NB4 (cell line): ENCODE data around the gene MGLL.

Source experiments
- DNase-seq: peaks from one replicate; pipeline ENCODE4 v3.0.0; 2010; ENCODE audit warnings: low read depth
- H3K4me3 ChIP-seq: one replicate; pipeline ENCODE4 v1.5.1; 2011; ENCODE audit warnings: mild to moderate bottlenecking, low read depth, low read length, moderate library complexity
- CTCF ChIP-seq: IDR thresholded peaks from one replicate; pipeline ENCODE4 v1.5.1; 2012; ENCODE audit warnings: low read depth, low read length
- MYC ChIP-seq: IDR thresholded peaks from 2 replicates; pipeline ENCODE4 v1.6.1; 2011; ENCODE audit warnings: low read depth, low read length
- POLR2A ChIP-seq: IDR thresholded peaks from 2 replicates; pipeline ENCODE4 v1.6.1; 2011; ENCODE audit warnings: mild to moderate bottlenecking; ENCODE audit not compliant: insufficient read length; ENCODE audit errors: extremely low read depth
- TF ChIP-seq, protein P1 (sequence below): IDR thresholded peaks from 2 replicates; pipeline ENCODE4 v1.6.1; 2011; ENCODE audit warnings: low read depth, low read length

The MGLL gene

GRCh38 chr3:127859730-127860129 lies 37.4 kb upstream of the MGLL start:
- no peak for DNase-seq
- H3K4me3 ChIP-seq = no peak overlapping the region
- TF ChIP-seq, protein P1, sequence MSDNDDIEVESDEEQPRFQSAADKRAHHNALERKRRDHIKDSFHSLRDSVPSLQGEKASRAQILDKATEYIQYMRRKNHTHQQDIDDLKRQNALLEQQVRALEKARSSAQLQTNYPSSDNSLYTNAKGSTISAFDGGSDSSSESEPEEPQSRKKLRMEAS = no peak
- TF ChIP-seq POLR2A (no peak), MYC (no peak), CTCF (no peak)

DNA sequence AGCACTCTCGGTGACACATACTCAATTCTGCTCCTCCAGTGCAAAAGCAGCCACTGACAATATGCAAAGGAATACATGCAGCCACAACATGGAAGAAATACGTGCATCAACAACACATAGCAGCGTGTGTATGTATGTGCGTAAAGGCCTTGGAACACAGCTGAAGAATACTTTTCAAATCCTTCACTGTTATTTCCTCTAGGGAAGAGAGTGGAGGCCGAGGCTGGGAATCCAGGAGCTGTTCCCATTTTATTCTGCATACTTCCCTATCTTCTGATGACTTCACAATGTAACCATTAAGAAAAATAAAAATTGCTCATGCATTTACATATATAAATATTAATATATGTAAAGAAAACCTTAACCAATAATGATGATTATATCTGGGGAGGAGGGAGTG lies 36.6 kb upstream of the MGLL start:
- DNase-seq = no peak
- H3K4me3 ChIP-seq = no peak overlapping the region
- TF ChIP-seq MYC (no peak), POLR2A (no peak), CTCF (no peak)
- TF ChIP-seq, protein P1 = no peak

- DNase-seq = no peak
- no peak overlapping the region for H3K4me3 ChIP-seq
- TF ChIP-seq, protein P1 = no peak
- TF ChIP-seq MYC = no peak
- no peak for TF ChIP-seq POLR2A
These were observed 36.2 kb upstream of the MGLL start for GRCh38 chr3:127858521-127858920.

DNA sequence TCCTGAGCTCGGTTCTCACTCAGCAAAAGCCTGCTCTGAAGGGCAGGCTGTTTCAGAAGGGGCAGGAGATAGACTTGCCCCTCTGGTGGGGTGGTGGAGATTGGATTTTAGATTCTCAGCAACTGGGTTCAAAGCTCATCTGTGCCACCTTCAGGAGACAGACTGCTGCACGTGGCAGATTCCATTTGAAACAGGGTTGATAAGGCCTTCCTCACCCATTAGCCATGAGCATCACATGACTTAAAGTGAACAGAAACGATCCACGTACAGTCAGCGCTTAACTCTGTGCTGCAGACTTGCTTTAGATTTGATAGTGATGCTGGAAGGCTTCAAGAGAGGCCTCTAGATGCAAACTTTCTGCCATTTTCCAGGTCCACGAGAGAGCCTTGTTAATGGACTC lies 35.0 kb upstream of the MGLL start:
- TF ChIP-seq, protein P1 = no peak; the same call in 1 of the 2 replicates
- TF ChIP-seq CTCF = no peak
- no peak for TF ChIP-seq POLR2A
- TF ChIP-seq MYC = no peak
- H3K4me3 ChIP-seq = no peak overlapping the region
- DNase-seq = peak; percentile 21

GRCh38 chr3:127856801-127857200 lies 34.5 kb upstream of the MGLL start:
- no peak for DNase-seq
- H3K4me3 ChIP-seq = no peak overlapping the region
- TF ChIP-seq MYC = no peak
- TF ChIP-seq CTCF = no peak
- TF ChIP-seq POLR2A = no peak
- TF ChIP-seq, protein P1 = no peak

- H3K4me3 ChIP-seq = no peak overlapping the region
- no peak for TF ChIP-seq MYC
- TF ChIP-seq CTCF = no peak
- TF ChIP-seq POLR2A = no peak
- TF ChIP-seq, protein P1 = no peak
- no peak for DNase-seq
These were observed 32.9 kb upstream of the MGLL start for GRCh38 chr3:127855246-127855645.
